ENCODE results near the gene ITK. TPM values are rescaled to one million over a fixed set of nuclear protein-coding genes. Genes with fewer than 3 reads are reported as not detected.

Gene ITK
- total RNA-seq, 1 donor from 2014 or later = 8.1 TPM

- Histone ChIP-seq H3K4me3 (no peak overlapping the region), H3K27me3 (no peaks in the 10 kb centered on the region), H3K4me1 (no peaks in the 10 kb centered on the region), H3K9me3 (no peaks in the 10 kb centered on the region), H3K27ac (no peak overlapping the region), H3K36me3 (no peaks in the 10 kb centered on the region)
- DNase-seq (no peak), ATAC-seq (no peak)
- intact Hi-C loops (cut with DNase I) = no loop called here
- no peak for TF ChIP-seq CTCF (IDR thresholded peaks at IDR 0.05)
Measured at GRCh38 chr5:157159209-157159751, 21.4 kb upstream of the ITK start.

- no peaks in the 10 kb centered on the region for H3K27me3 ChIP-seq
- intact Hi-C loops (cut with DNase I) = no loop called here
- H3K4me3 ChIP-seq = no peak overlapping the region
- H3K27ac ChIP-seq = no peak overlapping the region
- DNase-seq (no peak), ATAC-seq (no peak)
- H3K9me3 ChIP-seq = no peaks in the 10 kb centered on the region
- H3K36me3 ChIP-seq = no peaks in the 10 kb centered on the region
- TF ChIP-seq CTCF (IDR thresholded peaks at IDR 0.05) = no peak
- no peaks in the 10 kb centered on the region for H3K4me1 ChIP-seq
Measured at GRCh38 chr5:157160001-157160400, 20.6 kb upstream of the ITK start.

DNA sequence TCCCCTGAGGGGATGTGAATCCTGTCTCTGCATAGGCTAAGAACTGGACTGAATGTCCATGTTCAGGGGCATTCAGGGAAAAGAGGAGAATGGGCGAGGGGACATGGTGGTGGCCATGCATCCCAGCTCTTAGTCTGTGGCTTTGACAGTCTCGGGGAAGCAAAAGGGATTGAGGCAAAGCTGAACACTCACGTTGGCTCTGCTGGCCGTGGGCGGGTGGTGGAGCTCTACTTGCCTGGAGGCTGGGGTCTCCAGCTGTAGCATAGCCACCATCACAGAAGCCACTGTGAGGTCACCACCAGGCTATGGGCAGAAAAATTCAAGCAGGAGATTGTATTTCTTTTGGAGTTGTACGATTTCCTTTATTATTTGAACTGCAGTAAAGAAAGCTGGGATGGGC is 18.6 kb upstream of the ITK start:
- Histone ChIP-seq H3K4me1 (no peaks in the 10 kb centered on the region), H3K27me3 (no peaks in the 10 kb centered on the region), H3K36me3 (no peaks in the 10 kb centered on the region), H3K27ac (no peak overlapping the region), H3K4me3 (no peak overlapping the region), H3K9me3 (no peaks in the 10 kb centered on the region)
- ATAC-seq = no peak
- intact Hi-C loops (cut with DNase I) = no loop called here
- no peak for DNase-seq
- TF ChIP-seq CTCF (IDR thresholded peaks at IDR 0.05) = no peak

DNA sequence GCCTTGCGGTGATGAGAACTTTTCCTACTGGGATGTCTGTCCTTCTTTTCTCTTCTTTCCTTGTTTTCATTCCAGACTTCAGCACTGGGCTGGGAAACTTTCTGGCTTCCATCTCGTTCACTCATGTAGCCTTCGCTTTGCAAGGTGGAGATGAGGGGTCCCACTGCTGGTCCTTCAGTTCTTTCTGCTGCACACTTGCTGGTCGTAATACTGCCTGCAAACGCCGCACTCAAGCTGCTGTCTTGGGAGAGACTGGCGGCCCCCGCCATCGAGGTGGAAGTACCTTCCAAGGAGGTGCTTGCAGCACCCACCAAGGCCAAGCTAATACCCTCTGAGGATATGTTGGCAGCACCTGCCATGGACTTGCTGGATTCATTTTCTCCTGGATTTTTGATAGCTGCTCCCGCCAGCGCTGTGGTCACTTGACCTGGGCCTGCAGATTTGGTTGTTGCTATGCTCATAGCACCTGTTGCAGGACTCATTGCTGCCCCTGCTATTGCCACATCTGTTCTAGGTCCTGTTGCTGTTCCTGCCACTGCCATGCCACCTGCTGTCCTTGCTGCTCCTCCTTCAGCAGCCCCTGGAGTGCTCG is 17.6 kb upstream of the ITK start:
- H3K4me1 ChIP-seq = no peaks in the 10 kb centered on the region
- DNase-seq = no peak
- intact Hi-C loops (cut with DNase I) = no loop called here
- no peak overlapping the region for H3K4me3 ChIP-seq
- no peak for TF ChIP-seq CTCF (IDR thresholded peaks at IDR 0.05)
- ATAC-seq = no peak
- no peaks in the 10 kb centered on the region for H3K9me3 ChIP-seq
- H3K27me3 ChIP-seq = no peaks in the 10 kb centered on the region
- H3K27ac ChIP-seq = no peak overlapping the region
- H3K36me3 ChIP-seq = no peaks in the 10 kb centered on the region

DNA sequence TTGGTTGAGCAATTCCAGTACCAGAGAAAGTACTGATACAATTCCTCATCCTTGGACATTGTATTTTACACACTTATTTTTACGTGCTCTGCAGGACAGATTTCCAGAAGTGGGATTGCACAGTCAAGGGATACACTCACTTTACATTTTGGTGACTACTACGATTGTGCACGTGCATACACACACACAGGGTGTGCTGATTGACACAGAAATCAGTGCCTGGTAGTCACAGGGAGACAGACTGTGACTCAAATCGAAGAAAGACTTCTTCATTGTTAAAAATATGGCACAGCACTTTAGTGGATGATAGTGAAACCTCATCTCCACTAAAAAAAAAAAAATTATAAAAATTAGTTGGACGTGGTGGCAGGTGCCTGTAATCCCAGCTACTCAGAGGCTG is 16.1 kb upstream of the ITK start:
- no peaks in the 10 kb centered on the region for H3K27me3 ChIP-seq
- no peak overlapping the region for H3K4me3 ChIP-seq
- ATAC-seq = no peak
- no peaks in the 10 kb centered on the region for H3K9me3 ChIP-seq
- intact Hi-C loops (cut with DNase I) = no loop called here
- H3K4me1 ChIP-seq = no peaks in the 10 kb centered on the region
- no peaks in the 10 kb centered on the region for H3K36me3 ChIP-seq
- no peak overlapping the region for H3K27ac ChIP-seq
- no peak for TF ChIP-seq CTCF (IDR thresholded peaks at IDR 0.05)
- DNase-seq = no peak

DNA sequence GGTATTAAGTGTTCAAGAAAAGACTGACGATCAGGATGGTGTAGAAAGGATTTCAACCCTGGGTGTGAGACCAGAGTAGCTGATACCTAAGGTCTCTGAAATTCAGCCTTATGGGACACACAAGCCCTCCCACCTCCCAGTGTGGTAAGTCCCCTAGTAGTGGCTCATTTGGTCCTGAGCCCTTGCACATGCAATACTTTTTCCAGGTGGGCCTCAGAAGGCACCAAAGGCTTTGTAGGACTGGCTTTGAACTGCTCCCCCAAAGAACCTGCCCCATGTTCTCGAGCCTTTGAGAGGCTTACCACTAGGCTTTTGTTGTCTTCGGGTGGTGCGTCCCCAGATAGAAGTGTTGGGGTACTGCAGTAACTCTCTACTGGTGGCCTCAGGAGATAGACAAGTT is 15.4 kb upstream of the ITK start:
- no peak for TF ChIP-seq CTCF (IDR thresholded peaks at IDR 0.05)
- intact Hi-C loops (cut with DNase I) = no loop called here
- no peak for ATAC-seq

More for the DNA sequence above, 15.4 kb upstream of the ITK start:
- Histone ChIP-seq H3K9me3 (no peaks in the 10 kb centered on the region), H3K4me3 (no peak overlapping the region), H3K36me3 (no peaks in the 10 kb centered on the region), H3K27ac (no peak overlapping the region), H3K4me1 (no peaks in the 10 kb centered on the region), H3K27me3 (no peaks in the 10 kb centered on the region)
- DNase-seq = no peak

All from upper lobe of right lung (tissue), 1 donor.